ENCODE measurements around the gene SH3BP2. TPM values are rescaled to one million over a fixed set of nuclear protein-coding genes. Genes with fewer than 3 reads are reported as not detected.

Gene SH3BP2
- total RNA-seq, 1 experiment from 2014 or later, result 52.8 TPM

- no peak for TF ChIP-seq REST (IDR thresholded peaks at IDR 0.05; ENCODE audit: low read depth)
- TF ChIP-seq CTCF (IDR thresholded peaks at IDR 0.05 in 2 of 3, conservative IDR thresholded peaks at IDR 0.05 in 1 of 3; ENCODE audit: borderline replicate concordance in 1 of 3, insufficient read depth in 1 of 3, low read depth in 2 of 3, low read length in 2 of 3), result no peak
- TF ChIP-seq POLR2AphosphoS5 (IDR thresholded peaks at IDR 0.05; ENCODE audit: low read depth, low read length), result no peak
- TF ChIP-seq MAX (IDR thresholded peaks at IDR 0.05), result no peak
- TF ChIP-seq CBX3 (IDR thresholded peaks at IDR 0.05; ENCODE audit: low read depth), result no peak
- no peak for TF ChIP-seq SIN3A (IDR thresholded peaks at IDR 0.05; ENCODE audit: low read depth)
- no peak for TF ChIP-seq EZH2phosphoT487 (IDR thresholded peaks at IDR 0.05; ENCODE audit: borderline replicate concordance)
- no peak for TF ChIP-seq JUND (IDR thresholded peaks at IDR 0.05)
- no peak for TF ChIP-seq SP1 (IDR thresholded peaks at IDR 0.05; ENCODE audit: low read depth)
- no peak for TF ChIP-seq ZNF274 (IDR thresholded peaks at IDR 0.05; ENCODE audit: low read depth, low read length)
- DNase-seq (ENCODE audit: low read depth, low spot score) (no peak), ATAC-seq (no peak)
- ChIA-PET RAD21 (ENCODE audit: low non-redundant PET in 1 of 2, low total read pairs in 2 of 2, uncharacterized antibody in 2 of 2, unreplicated experiment in 2 of 2) (no interaction called here), POLR2A (no interaction called here), CTCF (no interaction called here)
- intact Hi-C loops (cut with micrococcal nuclease), result no loop called here
- Histone ChIP-seq H3K79me2 (ENCODE audit: insufficient read depth, low read length) (peaks cover 68% of the 10 kb centered on the region), H3K4me1 (ENCODE audit: control insufficient read depth in 1 of 2, insufficient read depth in 2 of 2, low read length in 2 of 2) (peaks cover 9 to 13% of the 10 kb centered on the region in 2 experiments; a peak in 3 of 4 replicates), H3K27me3 (ENCODE audit: insufficient read depth, low read length) (no peaks in the 10 kb centered on the region), H3K4me3 (replicated peaks in 1 of 2; ENCODE audit: low read depth in 1 of 2, low read length in 2 of 2) (no peak overlapping the region), H3K27ac (ENCODE audit: low read depth, low read length) (no peak overlapping the region), H3K9me2 (ENCODE audit: insufficient read depth) (no peaks in the 10 kb centered on the region), H3K9ac (ENCODE audit: low read length) (no peak overlapping the region), H2AFZ (ENCODE audit: low read depth, low read length, poor library complexity, severe bottlenecking) (no peak overlapping the region), H3K4me2 (ENCODE audit: low read length) (no peak overlapping the region), H3K36me3 (ENCODE audit: control insufficient read depth in 1 of 2, insufficient read depth in 2 of 2, low read length in 2 of 2) (no peaks in the 10 kb centered on the region), H3K9me3 (ENCODE audit: control insufficient read depth in 1 of 2, insufficient read depth in 1 of 2, low read depth in 1 of 2, low read length in 2 of 2) (no peaks in the 10 kb centered on the region), H4K20me1 (ENCODE audit: insufficient read depth) (0 out of 2 replicates have a peak, but pooled peaks cover 12% of the 10 kb centered on the region)
- no TSS peak for BruUV-seq (replicated peaks)
Measured at GRCh38 chr4:2846172-2846571, 53.3 kb downstream of the SH3BP2 start.
